ENCODE measurements around the gene EIF4E1B. TPM values are rescaled to one million over a fixed set of nuclear protein-coding genes. Genes with fewer than 3 reads are reported as not detected.

Gene EIF4E1B
- not detected in 2 replicates for total RNA-seq

GRCh38 chr5:176629853-176630680 lies at the start of gene EIF4E1B, which contains the start of gene SNCB:
Gene EIF4E1B, plus strand, starts transcription at chr5:176630675. Its CDS starts 12,113 bp downstream, at chr5:176642788.
Gene SNCB, minus strand, starts transcription at chr5:176630534. Its CDS starts 880 bp downstream, at chr5:176629654.

GRCh38 chr5:176609724-176610434 lies 20.6 kb upstream of the EIF4E1B start, which contains the start of gene GPRIN1:
Gene GPRIN1, minus strand, starts transcription at chr5:176610156. Its CDS starts 10,322 bp downstream, at chr5:176599834.

DNA sequence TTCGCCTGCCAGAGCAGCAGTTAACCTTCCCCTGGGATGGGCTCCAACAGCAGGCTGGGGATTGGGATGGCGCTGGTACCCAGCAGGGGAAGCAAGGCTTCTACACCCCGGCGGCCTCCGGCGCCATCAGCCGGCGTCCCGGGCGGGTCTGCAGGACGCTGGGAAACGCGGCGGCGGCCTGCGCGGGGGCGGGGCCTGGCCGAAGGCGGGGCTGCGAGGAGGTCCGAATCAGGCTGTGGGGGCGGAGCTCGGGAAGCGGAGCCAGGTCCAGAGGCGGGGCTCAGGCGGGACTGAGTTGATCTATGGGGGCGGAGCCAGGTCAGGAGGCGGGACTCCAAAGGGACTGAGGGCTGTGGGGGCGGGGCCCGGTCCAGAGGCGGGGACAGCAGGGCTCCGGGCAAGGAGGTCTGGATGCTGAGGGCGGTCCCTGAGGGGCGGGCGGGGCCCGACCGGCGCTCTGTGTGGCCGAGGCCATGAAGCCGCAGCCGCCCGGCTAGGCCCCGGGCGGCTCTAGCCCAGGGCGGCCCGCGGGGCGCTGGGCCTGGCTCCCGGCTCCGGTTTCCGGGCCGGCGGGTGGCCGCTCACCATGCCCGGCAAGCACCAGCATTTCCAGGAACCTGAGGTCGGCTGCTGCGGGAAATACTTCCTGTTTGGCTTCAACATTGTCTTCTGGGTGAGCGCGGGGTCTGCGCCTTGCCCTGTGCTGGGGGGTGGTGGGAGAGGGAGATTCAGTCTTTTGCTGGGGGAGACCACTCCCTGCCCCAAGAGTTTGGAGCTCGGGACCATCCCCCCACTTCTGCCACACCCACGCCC lies 16.8 kb downstream of the EIF4E1B start, which contains the start of gene TSPAN17:
Gene TSPAN17, plus strand, starts transcription at position 455 of the 813 bp plus-strand sequence. Its CDS starts 132 bp downstream, at position 587.

Other genes starting within 250 kb of the EIF4E1B start
- 4.8 and 10.4 TPM in 2 replicates for gene NOP16, start 242.1 kb upstream of the EIF4E1B start, total RNA-seq
- gene HIGD2A, start 241.9 kb upstream of the EIF4E1B start, total RNA-seq: 41.9 and 44.1 TPM in 2 replicates
- 65.7 and 72.3 TPM in 2 replicates for gene CLTB, start 214.1 kb upstream of the EIF4E1B start, total RNA-seq
- gene FAF2, start 182.3 kb upstream of the EIF4E1B start, total RNA-seq: 42.4 and 51.3 TPM in 2 replicates
- gene RNF44, start 93.3 kb upstream of the EIF4E1B start, total RNA-seq: 2.9 and 6.2 TPM in 2 replicates
- gene CDHR2, start 81.3 kb upstream of the EIF4E1B start, total RNA-seq: 0.17 TPM in 1 of 2 replicates, not detected in the other
- gene GPRIN1, start 20.5 kb upstream of the EIF4E1B start, total RNA-seq: 2.1 and 2.9 TPM in 2 replicates
- not detected in 2 replicates for gene SNCB, start 141 bp upstream of the EIF4E1B start, total RNA-seq
- gene TSPAN17, start 16.8 kb downstream of the EIF4E1B start, total RNA-seq: 35.8 and 40.4 TPM in 2 replicates
- gene UNC5A, start 179.9 kb downstream of the EIF4E1B start, total RNA-seq: under 0.01 TPM in 1 of 2 replicates, not detected in the other

Measured in smooth muscle cell of the pulmonary artery (primary cell).